ENCODE results near the gene GRIP2. TPM values are rescaled to one million over a fixed set of nuclear protein-coding genes. Genes with fewer than 3 reads are reported as not detected.

The GRIP2 gene
- total RNA-seq, 1 experiment from 2014 or later: not detected

GRCh38 chr3:14466179-14466903, 73.8 kb downstream of the GRIP2 start:
- no peaks in the 10 kb centered on the region for H3K27me3 Mint-ChIP-seq (ENCODE audit: insufficient read depth, unreplicated experiment)
- DNase-seq (ENCODE audit: unreplicated experiment): no peak
- no TSS peak for BruUV-seq (replicated peaks)
- no peaks in the 10 kb centered on the region for H3K9me3 Mint-ChIP-seq (ENCODE audit: unreplicated experiment)
- H3K36me3 Mint-ChIP-seq (ENCODE audit: insufficient read depth, unreplicated experiment): peaks cover 10% of the 10 kb centered on the region
- TF ChIP-seq CTCF (IDR thresholded peaks at IDR 0.05; ENCODE audit: unreplicated experiment): no peak
- CTCF ChIA-PET: interaction anchor here (0.6 to 4.1 kb wide), 22 partner anchors 18 to 570 kb away, joined by 3 to 96 read pairs (median 4); no protein-coding TSS in a partner anchor
- intact Hi-C loops (cut with micrococcal nuclease): no loop called here
- peaks cover 5% of the 10 kb centered on the region for H3K4me1 Mint-ChIP-seq (ENCODE audit: insufficient read depth, unreplicated experiment)
- H3K27ac Mint-ChIP-seq (ENCODE audit: low read depth, unreplicated experiment): no peak overlapping the region
- no peak overlapping the region for H3K4me3 Mint-ChIP-seq (ENCODE audit: unreplicated experiment)
- POLR2A ChIA-PET: no interaction called here

- Mint-ChIP-seq H3K4me3 (ENCODE audit: unreplicated experiment) (no peak overlapping the region), H3K36me3 (ENCODE audit: insufficient read depth, unreplicated experiment) (peaks cover 10% of the 10 kb centered on the region), H3K27me3 (ENCODE audit: insufficient read depth, unreplicated experiment) (no peaks in the 10 kb centered on the region), H3K27ac (ENCODE audit: low read depth, unreplicated experiment) (no peak overlapping the region), H3K4me1 (ENCODE audit: insufficient read depth, unreplicated experiment) (peaks cover 7% of the 10 kb centered on the region), H3K9me3 (ENCODE audit: unreplicated experiment) (no peaks in the 10 kb centered on the region)
- TF ChIP-seq CTCF (IDR thresholded peaks at IDR 0.05; ENCODE audit: unreplicated experiment): no peak
- CTCF ChIA-PET: interaction anchor here (3.9 to 4.1 kb wide), 2 partner anchors 205 to 260 kb away, joined by 49 to 96 read pairs; no protein-coding TSS in a partner anchor
- DNase-seq (ENCODE audit: unreplicated experiment): no peak
- intact Hi-C loops (cut with micrococcal nuclease): no loop called here
- POLR2A ChIA-PET: no interaction called here
- no TSS peak for BruUV-seq (replicated peaks)
Measured at GRCh38 chr3:14465425-14465824, 74.7 kb downstream of the GRIP2 start.

GRCh38 chr3:14464521-14464920, 75.6 kb downstream of the GRIP2 start:
- ChIA-PET CTCF (interaction anchor here (0.7 to 6.9 kb wide), 4 partner anchors 12 to 262 kb away, joined by 3 to 138 read pairs (median 28); no protein-coding TSS in a partner anchor), POLR2A (no interaction called here)
- no peak for DNase-seq (ENCODE audit: unreplicated experiment)
- TF ChIP-seq CTCF (IDR thresholded peaks at IDR 0.05; ENCODE audit: unreplicated experiment): no peak
- Mint-ChIP-seq H3K4me3 (ENCODE audit: unreplicated experiment) (no peak overlapping the region), H3K9me3 (ENCODE audit: unreplicated experiment) (no peaks in the 10 kb centered on the region), H3K4me1 (ENCODE audit: insufficient read depth, unreplicated experiment) (peaks cover 12% of the 10 kb centered on the region), H3K27ac (ENCODE audit: low read depth, unreplicated experiment) (no peak overlapping the region), H3K36me3 (ENCODE audit: insufficient read depth, unreplicated experiment) (peaks cover 15% of the 10 kb centered on the region), H3K27me3 (ENCODE audit: insufficient read depth, unreplicated experiment) (no peaks in the 10 kb centered on the region)
- intact Hi-C loops (cut with micrococcal nuclease): no loop called here
- BruUV-seq (replicated peaks): no TSS peak

GRCh38 chr3:14464141-14464465, 76.0 kb downstream of the GRIP2 start:
- H3K27ac Mint-ChIP-seq (ENCODE audit: low read depth, unreplicated experiment): no peak overlapping the region
- H3K9me3 Mint-ChIP-seq (ENCODE audit: unreplicated experiment): no peaks in the 10 kb centered on the region
- no TSS peak for BruUV-seq (replicated peaks)
- ChIA-PET CTCF (interaction anchor here (0.7 to 6.9 kb wide), 5 partner anchors 12 to 261 kb away, joined by 3 to 138 read pairs (median 4); no protein-coding TSS in a partner anchor), POLR2A (no interaction called here)
- H3K4me3 Mint-ChIP-seq (ENCODE audit: unreplicated experiment): no peak overlapping the region
- peaks cover 18% of the 10 kb centered on the region for H3K36me3 Mint-ChIP-seq (ENCODE audit: insufficient read depth, unreplicated experiment)
- intact Hi-C loops (cut with micrococcal nuclease): no loop called here
- no peak for DNase-seq (ENCODE audit: unreplicated experiment)
- no peaks in the 10 kb centered on the region for H3K27me3 Mint-ChIP-seq (ENCODE audit: insufficient read depth, unreplicated experiment)
- H3K4me1 Mint-ChIP-seq (ENCODE audit: insufficient read depth, unreplicated experiment): peaks cover 12% of the 10 kb centered on the region
- TF ChIP-seq CTCF (IDR thresholded peaks at IDR 0.05; ENCODE audit: unreplicated experiment): no peak

All from MCF 10A (cell line).